ENCODE results near the gene LRRD1. TPM values are rescaled to one million over a fixed set of nuclear protein-coding genes. Genes with fewer than 3 reads are reported as not detected.

Gene LRRD1
- total and polyA plus RNA-seq, 7 donors = 0.08 TPM; not detected in 6

DNA sequence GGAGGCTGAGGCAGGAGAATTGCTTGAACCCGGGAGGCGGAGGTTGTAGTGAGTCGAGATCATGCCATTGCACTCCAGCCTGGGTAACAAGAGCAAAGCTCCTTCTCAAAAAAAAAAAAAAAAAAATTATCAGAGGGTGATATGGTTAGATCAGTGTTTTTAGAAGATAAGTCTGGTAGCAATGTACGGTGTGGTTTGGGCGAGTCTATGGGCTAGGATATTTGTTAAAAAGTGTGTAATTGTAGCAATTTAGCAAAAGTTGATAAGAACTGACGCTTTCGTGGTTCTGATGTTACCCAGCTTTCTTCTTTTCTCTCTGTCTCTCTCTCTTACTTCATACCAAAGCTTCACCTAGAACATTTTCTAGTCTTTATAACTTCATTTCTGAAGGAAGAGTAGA is 37.8 kb downstream of the LRRD1 start:
- H3K36me3 ChIP-seq (ENCODE audit: insufficient read depth in 1 of 2, low read depth in 1 of 2) = no peaks in the 10 kb centered on the region
- H3K4me1 ChIP-seq = no peaks in the 10 kb centered on the region
- no peaks in the 10 kb centered on the region for H3K9me3 ChIP-seq
- TF ChIP-seq, protein P1, sequence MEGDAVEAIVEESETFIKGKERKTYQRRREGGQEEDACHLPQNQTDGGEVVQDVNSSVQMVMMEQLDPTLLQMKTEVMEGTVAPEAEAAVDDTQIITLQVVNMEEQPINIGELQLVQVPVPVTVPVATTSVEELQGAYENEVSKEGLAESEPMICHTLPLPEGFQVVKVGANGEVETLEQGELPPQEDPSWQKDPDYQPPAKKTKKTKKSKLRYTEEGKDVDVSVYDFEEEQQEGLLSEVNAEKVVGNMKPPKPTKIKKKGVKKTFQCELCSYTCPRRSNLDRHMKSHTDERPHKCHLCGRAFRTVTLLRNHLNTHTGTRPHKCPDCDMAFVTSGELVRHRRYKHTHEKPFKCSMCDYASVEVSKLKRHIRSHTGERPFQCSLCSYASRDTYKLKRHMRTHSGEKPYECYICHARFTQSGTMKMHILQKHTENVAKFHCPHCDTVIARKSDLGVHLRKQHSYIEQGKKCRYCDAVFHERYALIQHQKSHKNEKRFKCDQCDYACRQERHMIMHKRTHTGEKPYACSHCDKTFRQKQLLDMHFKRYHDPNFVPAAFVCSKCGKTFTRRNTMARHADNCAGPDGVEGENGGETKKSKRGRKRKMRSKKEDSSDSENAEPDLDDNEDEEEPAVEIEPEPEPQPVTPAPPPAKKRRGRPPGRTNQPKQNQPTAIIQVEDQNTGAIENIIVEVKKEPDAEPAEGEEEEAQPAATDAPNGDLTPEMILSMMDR (IDR thresholded peaks at IDR 0.05) = no peak
- ATAC-seq (no peak), DNase-seq (no peak)
- H3K27ac ChIP-seq = no peak overlapping the region
- no peak overlapping the region for H3K4me3 ChIP-seq
- intact Hi-C loops (cut with DNase I) = no loop called here
- WGBS, 3 donors = 92 to 95% (median 94%) methylated on average over 7 of the region's 7 CpGs
- H3K27me3 ChIP-seq (ENCODE audit: insufficient read depth in 3 of 3, low read length in 2 of 3) = no peaks in the 10 kb centered on the region

DNA sequence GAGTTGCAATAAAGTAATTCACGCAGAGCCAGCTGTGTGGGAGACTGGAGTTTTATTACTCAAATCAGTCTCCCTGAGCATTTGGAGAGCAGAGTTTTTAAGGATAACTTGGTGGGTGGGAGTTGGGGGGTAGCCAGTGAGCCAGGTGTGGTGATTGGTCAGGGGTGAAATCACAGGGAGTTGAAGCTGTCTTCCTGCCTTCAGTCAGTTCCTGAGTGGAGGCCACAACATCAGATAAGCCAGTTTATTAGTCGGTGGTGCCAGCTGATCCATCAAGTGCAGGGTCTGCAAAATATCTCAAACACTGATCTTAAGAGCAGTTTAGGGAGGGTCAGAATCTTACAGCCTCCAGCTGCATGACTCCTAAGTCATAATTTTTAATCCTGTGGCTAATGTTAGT is 41.4 kb downstream of the LRRD1 start:
- intact Hi-C loops (cut with DNase I) = no loop called here
- Histone ChIP-seq H3K4me3 (no peak overlapping the region), H3K4me1 (no peaks in the 10 kb centered on the region), H3K27ac (no peak overlapping the region), H3K27me3 (ENCODE audit: insufficient read depth in 3 of 3, low read length in 2 of 3) (no peaks in the 10 kb centered on the region), H3K36me3 (ENCODE audit: insufficient read depth in 1 of 2, low read depth in 1 of 2) (no peaks in the 10 kb centered on the region), H3K9me3 (no peaks in the 10 kb centered on the region)
- TF ChIP-seq, protein P1 (IDR thresholded peaks at IDR 0.05) = no peak
- 25 to 36% (median 26%) methylated on average over 2 of the region's 2 CpGs for WGBS, 3 donors
- no peak for DNase-seq
- ATAC-seq = no peak

DNA sequence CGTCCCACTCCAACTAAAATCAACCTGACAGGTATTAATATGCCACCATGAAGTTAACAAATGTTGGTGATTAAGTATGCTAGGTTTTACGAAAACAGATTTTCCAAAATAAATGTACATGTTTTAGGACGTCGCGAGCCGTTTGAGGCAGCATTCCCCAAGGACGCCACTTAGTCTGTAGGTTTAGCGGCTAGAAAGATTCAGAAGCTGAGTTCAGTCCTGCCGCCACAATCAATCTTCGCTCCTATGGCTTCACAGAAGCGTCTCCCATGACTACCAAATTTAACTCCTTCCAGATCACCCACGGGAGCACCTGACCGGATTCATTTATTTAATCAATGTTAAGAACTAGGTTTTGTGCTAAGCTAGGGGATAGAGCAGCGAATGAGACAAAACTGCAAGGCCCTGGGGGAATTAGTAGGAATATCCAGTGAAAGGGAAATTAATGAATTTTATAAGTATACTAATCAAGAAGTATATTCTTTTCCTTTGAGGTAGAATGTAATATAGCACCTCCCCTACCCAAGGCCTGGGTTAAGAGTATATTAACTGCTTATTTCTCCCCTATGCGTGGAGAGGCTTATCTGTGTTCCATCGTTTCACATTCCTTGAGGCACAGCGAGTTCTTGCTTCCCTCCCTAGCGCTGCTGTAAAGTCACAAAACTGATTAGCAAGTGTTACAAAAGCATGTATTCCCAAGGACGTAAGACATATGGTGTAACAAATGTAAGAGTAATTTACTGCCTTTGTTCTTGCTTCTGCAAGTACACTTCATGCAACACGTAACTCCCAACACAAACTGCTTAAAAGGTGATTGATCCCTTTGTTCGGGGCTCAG is 43.7 kb downstream of the LRRD1 start:
- no peak for ATAC-seq
- DNase-seq = no peak
- no peaks in the 10 kb centered on the region for H3K4me1 ChIP-seq
- peak overlapping the region; percentile 95 for H3K4me3 ChIP-seq
- TF ChIP-seq, protein P1 (IDR thresholded peaks at IDR 0.05) = no peak
- no peaks in the 10 kb centered on the region for H3K9me3 ChIP-seq
- H3K27me3 ChIP-seq (ENCODE audit: insufficient read depth in 3 of 3, low read length in 2 of 3) = no peaks in the 10 kb centered on the region
- WGBS, 3 donors = 33 to 37% (median 36%) methylated on average over 21 of the region's 21 CpGs
- peak overlapping the region; percentile 84 for H3K27ac ChIP-seq
- intact Hi-C loops (cut with DNase I) = no loop called here
- peaks cover 0 to 5% of the 10 kb centered on the region in 2 donors for H3K36me3 ChIP-seq (ENCODE audit: insufficient read depth in 1 of 2, low read depth in 1 of 2)

DNA sequence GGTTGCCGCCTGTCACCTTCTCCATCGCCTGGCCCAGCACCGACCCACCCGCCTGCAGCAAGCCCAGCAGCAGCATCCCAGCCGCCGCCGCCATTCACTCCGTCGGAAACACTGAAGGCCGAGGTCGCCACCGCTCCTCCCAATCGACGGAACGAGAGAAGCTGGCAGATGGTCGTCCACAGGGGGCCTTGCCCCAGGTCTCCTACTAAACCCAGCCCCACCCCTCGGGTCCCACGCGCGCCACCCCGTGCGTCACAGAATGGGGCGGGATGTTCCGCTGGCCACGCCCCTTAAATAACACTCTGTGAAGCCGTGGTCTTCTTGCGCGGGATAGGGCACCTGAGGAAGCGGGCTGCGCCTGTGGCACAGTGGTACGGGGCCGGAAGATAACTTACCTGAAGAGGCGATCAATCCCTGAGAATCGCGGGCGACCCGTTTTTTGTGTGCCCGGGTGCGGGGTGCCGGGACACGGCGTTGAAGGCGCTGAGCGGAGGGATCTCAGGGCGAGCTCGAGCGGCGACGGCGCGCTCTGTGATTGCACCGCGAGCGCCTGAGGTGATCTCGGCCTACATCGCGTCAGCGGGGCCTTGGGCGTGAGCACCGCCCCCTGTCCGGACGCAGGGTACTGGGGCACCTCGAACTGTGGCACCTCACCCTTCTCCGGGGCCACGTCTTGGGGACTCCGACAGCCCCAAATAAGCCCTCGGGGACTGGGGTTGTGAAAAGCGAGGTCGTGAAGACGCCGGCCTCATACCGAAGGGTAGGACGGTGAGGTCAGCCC is 44.5 kb downstream of the LRRD1 start, which contains the start of gene CYP51A1:
TSS of gene CYP51A1 (minus strand) at position 207 of the 781 bp plus-strand sequence. CDS start at position 94, 113 bp downstream.
- Histone ChIP-seq H3K27ac (peak within 1 kb of the TSS; percentile 84), H3K27me3 (ENCODE audit: insufficient read depth in 3 of 3, low read length in 2 of 3) (no peaks in the 10 kb centered on the region), H3K4me1 (no peaks in the 10 kb centered on the region), H3K4me3 (peak within 1 kb of the TSS; percentile 95), H3K36me3 (ENCODE audit: insufficient read depth in 1 of 2, low read depth in 1 of 2) (peaks cover 0 to 5% of the 10 kb centered on the region in 2 donors), H3K9me3 (no peaks in the 10 kb centered on the region)
- intact Hi-C loops (cut with DNase I) = no loop called here
- TF ChIP-seq, protein P1 (IDR thresholded peaks at IDR 0.05) = no peak
- DNase-seq = peak; percentile 92 to 93
- WGBS, 3 donors = 0 to 1% (median 0%) methylated on average over 62 to 73 of the region's 73 CpGs
- peak; percentile 93 to 97 (median 96) for ATAC-seq

Measured in psoas muscle (tissue), 8 donors.